Daoy (cell line): ENCODE results near the gene ABCC8. TPM values are rescaled to one million over a fixed set of nuclear protein-coding genes. Genes with fewer than 3 reads are reported as not detected.

ENCODE experiments used
- DNase-seq: peaks from one replicate; pipeline ENCODE4 v3.0.0-alpha.2; 2015; ENCODE audit warnings: low read depth
- total RNA-seq: library from RNA; depleted of rRNA; stranded (reverse); fragments of >200 nt; shearing (Covaris generic); gene quantifications from 2 replicates; pipeline ENCODE4 v1.2.3, GENCODE V29; 2014

ABCC8 gene
- total RNA-seq, 1 experiment from 2014 or later, result not detected

DNA sequence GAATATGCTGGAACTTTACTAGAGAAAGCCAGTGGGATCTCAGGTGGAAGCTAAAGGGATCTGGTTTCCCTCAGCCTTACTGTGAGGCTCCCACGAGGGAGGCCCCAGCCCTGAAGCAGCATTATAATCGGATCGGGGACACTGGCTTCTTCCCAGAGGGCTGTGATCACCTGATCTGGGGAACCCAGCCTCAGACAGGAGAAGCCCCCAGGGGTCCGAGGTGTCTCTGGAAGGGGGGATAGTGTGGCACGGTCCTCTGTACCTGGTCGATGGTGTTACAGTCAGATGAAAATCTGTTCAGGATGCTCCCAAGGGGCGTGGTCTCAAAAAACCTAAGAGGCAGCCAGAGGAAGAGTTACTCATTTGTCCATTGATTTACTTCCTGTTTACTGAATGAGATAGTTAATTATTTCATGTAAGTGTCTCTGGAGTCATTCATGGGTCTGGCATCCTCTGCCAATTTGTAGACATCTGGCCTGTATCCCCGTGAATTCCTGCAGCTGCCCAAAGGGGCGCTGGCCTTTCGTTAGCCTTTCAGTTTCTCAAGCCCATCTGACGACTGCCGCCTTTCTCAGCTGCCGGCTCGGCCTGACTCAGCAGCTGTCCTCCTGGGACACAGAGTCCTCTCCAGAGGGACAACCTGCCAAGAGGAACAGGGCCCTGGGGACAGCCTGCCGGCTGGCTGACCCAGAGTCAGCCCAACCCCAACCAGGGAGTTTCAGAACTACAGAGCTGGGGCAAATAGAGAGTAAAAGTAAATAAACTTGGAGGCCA, 71.2 kb downstream of the ABCC8 start:
- peak; percentile 58 for DNase-seq

- peak; percentile 86 for DNase-seq
Observed at GRCh38 chr11:17403980-17404759, 72.5 kb downstream of the ABCC8 start.

DNA sequence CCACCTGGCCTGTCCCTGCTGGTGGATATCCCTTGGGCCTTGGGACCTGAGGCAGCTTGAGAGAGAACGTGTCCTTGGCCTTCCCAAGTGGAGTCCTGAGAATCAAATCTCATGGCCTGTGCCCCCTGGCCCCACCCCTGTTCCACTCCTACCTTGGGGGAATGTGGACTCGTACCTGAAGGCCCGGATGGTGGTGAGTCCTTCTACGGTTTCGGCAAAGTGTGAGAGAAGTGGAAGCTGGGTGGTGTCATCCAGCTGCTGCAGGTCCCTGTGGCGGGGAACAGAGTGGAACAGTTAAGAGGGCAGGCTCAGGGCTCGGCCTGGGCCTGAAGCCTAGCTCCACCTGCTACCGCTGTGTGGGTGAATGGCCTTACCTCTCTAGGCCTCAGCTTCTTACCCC, 74.2 kb downstream of the ABCC8 start:
- DNase-seq, result no peak

DNA sequence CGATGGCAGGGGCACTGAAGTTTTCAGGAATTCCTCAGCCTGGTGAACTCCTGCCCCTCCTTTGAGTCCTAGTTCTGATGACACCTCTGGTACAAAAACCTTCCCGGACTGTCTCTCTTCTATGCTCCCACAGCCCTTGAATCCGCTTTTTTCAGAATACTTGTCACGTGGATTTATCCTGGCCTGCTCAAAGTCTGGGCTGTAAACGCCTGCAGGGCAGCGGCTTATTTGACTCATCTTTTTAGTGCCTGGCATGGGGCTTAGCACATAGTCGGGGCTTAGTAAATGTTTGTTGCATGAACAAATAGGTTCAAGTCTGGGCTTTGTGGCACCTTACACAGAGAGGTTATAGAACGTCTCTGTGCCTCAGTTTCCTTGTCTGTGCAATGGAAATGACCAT, 74.8 kb downstream of the ABCC8 start:
- DNase-seq, result no peak

- DNase-seq, result no peak
Observed at GRCh38 chr11:17401316-17401715, 75.3 kb downstream of the ABCC8 start.

- DNase-seq, result no peak
Observed at GRCh38 chr11:17400048-17400775, 76.4 kb downstream of the ABCC8 start.

DNA sequence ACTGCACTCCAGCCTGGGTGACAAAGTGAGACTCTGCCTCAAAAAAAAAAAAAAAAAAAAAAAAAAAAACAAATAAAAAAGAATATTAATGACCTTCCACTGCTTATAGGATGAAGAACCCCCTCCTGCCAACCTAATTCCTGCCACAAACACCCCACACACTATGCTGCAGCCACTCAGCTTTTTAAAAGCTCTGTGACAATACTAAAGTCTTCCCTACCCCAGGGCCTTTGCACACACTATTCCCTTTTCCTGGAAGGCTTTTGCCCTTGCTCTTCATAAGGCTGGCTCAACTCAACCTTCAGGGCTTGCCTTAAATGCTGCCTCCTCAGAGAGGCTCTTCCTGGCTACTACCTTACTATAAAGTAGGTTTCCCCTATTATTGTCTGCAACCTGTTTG, 77.4 kb downstream of the ABCC8 start:
- DNase-seq, result no peak

DNA sequence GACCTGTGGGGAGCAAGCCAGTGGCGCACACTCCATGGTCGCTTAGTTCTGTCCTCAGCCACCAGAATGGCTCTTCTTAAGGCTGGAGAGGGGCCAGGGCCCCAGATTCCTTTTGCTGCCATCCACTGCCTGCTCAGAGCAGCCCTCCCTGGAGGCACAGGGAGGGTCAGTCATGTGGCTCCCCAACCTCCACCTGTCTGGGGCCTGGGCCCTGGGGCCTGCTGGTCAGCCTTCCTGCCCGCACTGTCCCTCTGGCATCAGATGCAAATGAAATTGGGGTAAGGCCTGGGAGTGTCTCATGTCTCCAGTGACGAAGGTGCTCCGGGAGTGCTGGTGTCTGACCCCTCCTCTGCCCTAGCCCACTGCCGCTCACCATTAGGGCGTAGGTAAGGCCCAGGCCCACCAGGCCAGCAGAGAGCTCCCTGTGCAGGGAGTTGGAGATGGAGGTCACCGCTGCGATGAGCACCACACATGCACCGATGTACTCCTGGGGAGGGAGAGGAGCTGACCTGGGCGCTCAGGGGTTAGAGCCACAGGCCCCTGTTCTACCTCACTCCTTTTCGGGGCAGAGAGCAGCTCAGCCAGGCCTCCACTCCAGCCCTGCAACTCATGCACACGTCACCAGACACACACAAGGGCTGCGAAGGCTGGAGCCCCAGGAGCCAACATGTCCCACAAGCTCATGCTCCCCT, 79.2 kb downstream of the ABCC8 start:
- no peak for DNase-seq

- no peak for DNase-seq
Observed at GRCh38 chr11:17396598-17397310, 79.9 kb downstream of the ABCC8 start.

- no peak for DNase-seq
Observed at GRCh38 chr11:17395978-17396377, 80.7 kb downstream of the ABCC8 start.

GRCh38 chr11:17395554-17395961, 81.1 kb downstream of the ABCC8 start:
- no peak for DNase-seq

- no peak for DNase-seq
Observed at GRCh38 chr11:17394743-17395390, 81.8 kb downstream of the ABCC8 start.

DNA sequence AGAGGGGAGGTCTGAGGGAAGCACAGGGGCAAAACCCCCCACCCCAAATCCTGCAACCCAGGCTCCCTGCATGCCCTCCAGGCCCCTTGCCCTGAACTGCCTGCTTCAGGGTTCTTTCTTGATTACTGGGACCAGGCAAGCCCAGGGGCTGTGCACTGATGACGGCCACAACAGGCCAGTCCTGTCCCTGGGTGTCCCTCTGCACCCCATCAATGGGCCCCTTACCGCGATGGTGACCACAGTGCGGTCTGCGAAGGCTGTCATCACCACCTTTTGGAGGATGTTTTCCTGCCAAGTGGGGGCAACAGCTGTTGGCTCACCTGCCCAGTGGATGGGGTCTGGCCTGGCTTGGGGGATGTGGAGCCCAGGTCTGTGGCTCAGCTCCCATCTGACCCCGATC, 83.2 kb downstream of the ABCC8 start:
- DNase-seq, result no peak

- no peak for DNase-seq
Observed at GRCh38 chr11:17392872-17393271, 83.8 kb downstream of the ABCC8 start.

DNA sequence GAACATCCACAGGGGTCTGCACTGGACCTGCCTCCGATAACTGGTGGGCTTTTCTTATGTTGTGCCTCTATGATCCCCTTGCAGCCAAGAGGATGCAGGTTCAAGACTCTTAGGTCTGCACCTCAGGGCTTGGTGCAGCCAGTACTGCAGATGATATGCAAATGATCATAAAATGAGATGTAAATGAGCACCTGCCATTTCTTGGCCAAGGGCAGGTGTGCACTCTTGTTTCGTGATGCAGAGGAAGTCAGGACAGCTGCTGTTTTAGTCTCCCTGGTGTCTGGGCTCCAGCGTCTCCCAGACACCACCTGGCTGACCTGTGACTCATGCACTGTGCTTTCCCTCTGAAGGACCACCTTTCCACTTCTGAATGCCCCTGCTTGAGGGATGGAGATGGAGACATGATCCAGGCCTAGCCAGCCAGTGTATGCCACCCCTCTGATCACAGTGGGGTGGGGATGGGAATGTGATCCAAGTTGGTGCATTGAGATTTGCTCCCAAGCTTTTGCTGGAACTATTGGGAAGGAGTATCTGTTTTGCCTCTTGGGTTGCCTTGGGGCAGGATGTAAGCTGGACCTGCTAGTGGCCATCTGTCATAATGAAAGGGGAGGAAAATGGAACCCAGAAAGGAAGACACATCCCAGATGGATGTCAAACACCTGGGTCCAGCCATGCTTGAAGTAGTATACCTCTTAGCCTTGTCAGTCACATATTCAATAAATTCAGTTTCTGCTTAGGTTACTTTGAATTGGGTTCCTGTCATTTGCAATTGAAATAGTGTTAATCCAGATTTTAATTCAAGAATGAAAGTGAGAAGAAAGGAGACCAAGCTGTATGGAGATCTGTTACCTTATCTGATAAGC, 84.9 kb downstream of the ABCC8 start:
- no peak for DNase-seq

- no peak for DNase-seq
Observed at GRCh38 chr11:17389957-17390649, 86.5 kb downstream of the ABCC8 start.

DNA sequence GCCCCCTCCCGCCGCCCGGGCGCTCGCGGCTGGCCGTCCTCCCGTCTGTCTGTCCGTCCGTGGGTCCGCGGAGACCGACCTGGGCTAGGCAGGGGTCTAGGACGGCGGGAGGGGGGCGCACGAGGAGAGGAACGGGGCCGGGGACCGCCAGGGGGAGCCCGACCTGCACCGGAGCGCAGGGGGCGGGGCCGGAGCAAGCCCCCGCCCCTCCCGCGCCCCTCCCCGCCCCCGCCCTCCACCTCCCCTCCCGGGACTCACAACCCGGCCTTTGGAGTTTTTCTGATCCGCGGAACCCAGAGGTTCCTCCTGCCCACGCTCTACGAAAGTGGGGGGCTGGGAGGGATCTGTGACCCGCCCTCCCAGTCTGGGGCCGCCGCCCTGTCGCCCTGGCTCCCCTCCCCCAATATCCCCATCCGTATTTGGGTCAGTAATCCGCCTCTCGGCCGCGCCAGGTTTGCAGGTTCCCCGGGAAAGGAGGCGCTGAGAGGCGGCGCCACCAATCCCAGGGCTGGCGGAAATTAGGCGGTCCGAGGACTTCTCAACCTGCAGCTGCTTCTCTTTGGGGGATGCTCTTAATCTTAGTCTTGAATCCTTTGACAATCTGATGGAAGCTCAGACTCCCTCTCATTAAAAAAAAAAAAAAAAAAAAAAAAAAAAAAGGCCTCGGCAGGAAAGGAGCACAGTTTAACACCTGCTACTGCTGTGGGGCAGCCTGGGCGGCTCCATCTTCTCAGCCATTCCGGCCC, 87.3 kb downstream of the ABCC8 start:
- peak; percentile 69 for DNase-seq

GRCh38 chr11:17388609-17389210, 87.9 kb downstream of the ABCC8 start, which contains the start of gene KCNJ11:
Gene KCNJ11 (minus strand): TSS chr11:17388659. CDS start chr11:17388091, 568 bp downstream.
- no peak for DNase-seq
